Parathyroid adenoma (tissue), 2 donors: ENCODE data around the gene WWC1.

ENCODE experiments used
- H2AFZ ChIP-seq: fragments of 300-600 bp; sonication (generic); one replicate; pipeline ENCODE4 v1.7.0; 2017; ENCODE audit warnings: antibody characterized with exemption, mild to moderate bottlenecking
- H3K27ac ChIP-seq: fragments of 300-600 bp; sonication (generic); one replicate; pipeline ENCODE4 v1.7.0; 2017
- H3K27me3 ChIP-seq: fragments of 300-600 bp; sonication (generic); one replicate; pipeline ENCODE4 v1.7.0; 2017; ENCODE audit warnings: low read length; ENCODE audit not compliant: control insufficient read depth, insufficient read depth
- H3K36me3 ChIP-seq: fragments of 300-600 bp; sonication (generic); one replicate; pipeline ENCODE4 v1.7.0; 2017; ENCODE audit warnings: low read length; ENCODE audit not compliant: control insufficient read depth, insufficient read depth
- H3K4me1 ChIP-seq: fragments of 300-600 bp; sonication (generic); one replicate; pipeline ENCODE4 v1.7.0; 2017; ENCODE audit warnings: control low read depth
- H3K4me2 ChIP-seq: fragments of 300-600 bp; sonication (generic); one replicate; pipeline ENCODE4 v1.7.0; 2017; ENCODE audit warnings: low read length
- H3K4me3 ChIP-seq: fragments of 300-600 bp; sonication (generic); one replicate; pipeline ENCODE4 v1.7.0; 2017; ENCODE audit warnings: low read depth, low read length
- H3K79me2 ChIP-seq: fragments of 300-600 bp; sonication (generic); one replicate; pipeline ENCODE4 v1.7.0; 2017; ENCODE audit warnings: control low read depth
- H3K9ac ChIP-seq: fragments of 300-600 bp; sonication (generic); one replicate; pipeline ENCODE4 v1.7.0; 2017; ENCODE audit warnings: mild to moderate bottlenecking
- H3K9me3 ChIP-seq: fragments of 300-600 bp; sonication (generic); one replicate; pipeline ENCODE4 v1.7.0; 2017; ENCODE audit warnings: low read length; ENCODE audit not compliant: control insufficient read depth
- CTCF ChIP-seq: fragments of 300-600 bp; sonication (generic); IDR thresholded peaks from one replicate; pipeline ENCODE4 v1.7.0; 2017; ENCODE audit warnings: antibody characterized with exemption, mild to moderate bottlenecking
- donor health status: primary hyperparathyroidism.

The WWC1 gene

DNA sequence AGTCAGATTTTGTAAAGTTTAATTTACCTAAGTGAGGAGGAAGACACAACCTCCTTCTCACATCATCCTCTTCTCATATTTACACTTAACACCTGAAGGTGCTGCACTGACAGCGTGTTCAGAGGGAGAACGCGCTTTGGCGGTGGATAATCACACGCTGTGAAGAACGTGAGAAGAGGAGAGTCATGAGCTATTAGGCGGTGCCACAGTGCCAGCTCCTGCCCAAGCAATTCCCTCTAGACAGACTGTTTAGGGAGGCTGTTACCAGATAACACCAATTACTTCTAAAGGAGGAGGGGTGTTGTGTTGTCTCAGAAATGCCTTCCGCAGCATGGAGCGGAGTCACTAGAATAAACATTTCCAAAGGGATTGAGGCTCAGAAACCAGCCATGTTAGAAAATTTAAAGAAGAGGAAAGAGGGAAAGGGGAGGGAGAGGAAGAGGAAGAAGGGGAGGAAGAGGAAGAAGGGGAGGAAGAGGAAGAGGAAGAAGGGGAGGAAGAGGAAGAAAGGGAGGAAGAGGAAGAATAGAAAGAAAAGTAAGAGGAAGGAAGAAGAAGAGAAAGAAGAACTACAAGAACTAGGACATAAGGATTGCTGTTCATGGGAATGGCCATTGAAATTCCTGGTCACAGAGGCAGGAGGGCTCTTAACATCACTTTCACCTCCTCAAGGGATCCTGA lies 37.3 kb upstream of the WWC1 start:
- H2AFZ ChIP-seq = no peak overlapping the region
- H3K36me3 ChIP-seq = no peaks in the 10 kb centered on the region
- no peak overlapping the region for H3K4me2 ChIP-seq
- H3K27ac ChIP-seq = no peak overlapping the region
- H3K4me1 ChIP-seq = no peaks in the 10 kb centered on the region
- no peak overlapping the region for H3K9ac ChIP-seq
- TF ChIP-seq CTCF = no peak
- H3K27me3 ChIP-seq = no peaks in the 10 kb centered on the region
- H3K79me2 ChIP-seq = no peaks in the 10 kb centered on the region
- H3K9me3 ChIP-seq = no peaks in the 10 kb centered on the region
- no peak overlapping the region for H3K4me3 ChIP-seq

DNA sequence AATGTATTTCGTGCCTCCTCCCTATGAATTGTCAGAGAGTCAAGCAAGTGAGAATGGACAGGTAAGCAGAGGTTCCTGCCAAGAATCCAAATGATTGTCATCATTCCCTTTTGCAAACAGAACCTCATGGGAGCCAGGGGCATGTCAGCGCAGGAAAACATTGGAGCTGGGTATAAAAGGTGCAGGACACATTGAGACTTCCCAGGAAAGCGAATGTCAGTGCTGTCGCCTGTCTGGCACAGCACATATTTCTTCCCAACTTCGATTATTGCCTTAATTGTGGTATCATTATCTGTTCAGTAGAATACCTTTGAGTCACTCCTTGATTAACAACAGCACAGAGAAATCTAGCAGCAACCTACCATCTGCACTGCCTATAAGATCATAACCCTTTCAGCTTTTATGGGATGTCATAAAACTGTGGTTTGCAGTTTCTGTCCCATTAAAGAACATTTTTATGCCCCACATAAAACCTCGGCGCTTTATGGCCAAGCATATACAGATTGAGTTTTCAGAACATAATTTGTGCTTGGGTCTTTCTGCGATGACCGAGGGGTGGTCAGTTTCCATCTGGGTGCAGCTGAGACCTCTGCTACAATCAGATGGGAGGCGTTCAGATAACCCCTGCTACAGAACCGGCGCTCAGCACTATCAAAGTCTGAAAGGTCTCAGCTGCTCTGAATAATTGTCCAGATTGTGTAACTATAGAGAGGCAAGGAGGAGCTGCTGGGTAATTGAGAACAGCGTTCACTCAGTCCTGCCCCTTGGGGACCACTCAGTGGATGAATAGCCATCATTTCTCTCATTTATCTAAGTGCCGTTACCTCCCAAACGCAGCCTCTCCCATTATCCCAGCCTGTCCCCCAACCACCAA lies 30.9 kb upstream of the WWC1 start:
- Histone ChIP-seq H3K79me2 (no peaks in the 10 kb centered on the region), H3K9me3 (no peaks in the 10 kb centered on the region), H3K9ac (no peak overlapping the region), H3K27ac (no peak overlapping the region), H3K4me3 (no peak overlapping the region), H3K27me3 (no peaks in the 10 kb centered on the region), H2AFZ (no peak overlapping the region), H3K36me3 (no peaks in the 10 kb centered on the region), H3K4me1 (no peaks in the 10 kb centered on the region), H3K4me2 (no peak overlapping the region)
- TF ChIP-seq CTCF = no peak

DNA sequence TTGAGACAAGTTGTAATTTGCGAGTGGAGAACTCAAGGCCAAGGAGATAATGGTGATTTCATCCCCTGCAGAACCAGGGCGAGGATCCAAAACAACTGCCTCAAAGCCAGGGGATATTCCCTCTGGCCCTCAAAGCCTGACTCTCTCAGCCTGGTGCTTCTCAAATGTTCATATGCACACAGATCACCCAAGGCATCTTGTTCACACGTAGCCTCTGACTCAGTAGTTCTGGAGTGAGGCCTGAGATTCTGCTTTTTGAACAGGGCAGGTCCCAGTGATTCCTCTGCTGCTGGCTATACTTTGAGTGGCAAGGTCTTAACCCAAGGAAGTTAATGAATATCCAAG lies 30.2 kb upstream of the WWC1 start:
- H3K9me3 ChIP-seq = no peaks in the 10 kb centered on the region
- no peaks in the 10 kb centered on the region for H3K36me3 ChIP-seq
- H3K27me3 ChIP-seq = no peaks in the 10 kb centered on the region
- H3K4me2 ChIP-seq = no peak overlapping the region
- no peaks in the 10 kb centered on the region for H3K79me2 ChIP-seq
- no peaks in the 10 kb centered on the region for H3K4me1 ChIP-seq
- no peak overlapping the region for H3K9ac ChIP-seq
- H3K4me3 ChIP-seq = no peak overlapping the region
- TF ChIP-seq CTCF = no peak
- H2AFZ ChIP-seq = no peak overlapping the region
- no peak overlapping the region for H3K27ac ChIP-seq

GRCh38 chr5:168262042-168262743 lies 29.3 kb upstream of the WWC1 start:
- no peaks in the 10 kb centered on the region for H3K4me1 ChIP-seq
- H3K4me3 ChIP-seq = no peak overlapping the region
- no peak overlapping the region for H2AFZ ChIP-seq
- H3K27ac ChIP-seq = no peak overlapping the region
- no peaks in the 10 kb centered on the region for H3K79me2 ChIP-seq
- no peak overlapping the region for H3K9ac ChIP-seq
- TF ChIP-seq CTCF = no peak
- H3K27me3 ChIP-seq = no peaks in the 10 kb centered on the region
- H3K4me2 ChIP-seq = no peak overlapping the region
- H3K9me3 ChIP-seq = no peaks in the 10 kb centered on the region
- H3K36me3 ChIP-seq = no peaks in the 10 kb centered on the region
